GM23338 (cell line): ENCODE measurements around the gene QRFP.

Source experiments
- CREB1 ChIP-seq: fragments of 250-450 bp; sonication (Bioruptor Pico); IDR thresholded peaks from 2 replicates; pipeline ENCODE4 v1.5.0; 2020; ENCODE audit warnings: low read depth, mild to moderate bottlenecking, moderate library complexity
- CTCF ChIP-seq, 2 experiments: fragments of 200-600 bp in 1 of 2; sonication (generic) in 1 of 2; conservative IDR thresholded peaks; 2 replicates each; pipeline versions ENCODE4 v1.5.1 to v1.6.1; 2016 to 2017; ENCODE audit warnings: antibody characterized with exemption in 2 of 2, low read depth in 2 of 2, mild to moderate bottlenecking in 2 of 2, moderate library complexity in 1 of 2
- EZH2 ChIP-seq: fragments of 200-600 bp; sonication (generic); IDR thresholded peaks from one replicate; pipeline ENCODE4 v1.8.0; 2017; ENCODE audit warnings: antibody characterized with exemption, mild to moderate bottlenecking, low read depth; ENCODE audit not compliant: unreplicated experiment
- EZH2phosphoT487 ChIP-seq: fragments of 200-600 bp; sonication (generic); IDR thresholded peaks from one replicate; pipeline ENCODE4 v1.8.1; 2018; ENCODE audit warnings: antibody characterized with exemption; ENCODE audit not compliant: unreplicated experiment
- JUNB ChIP-seq: IDR thresholded peaks from one replicate; pipeline ENCODE4 v1.6.1; 2016; ENCODE audit warnings: antibody characterized with exemption; ENCODE audit not compliant: unreplicated experiment
- NANOG ChIP-seq: IDR thresholded peaks from 2 replicates; pipeline ENCODE4 v1.6.1; 2016; ENCODE audit warnings: antibody characterized with exemption, borderline replicate concordance
- POLR2AphosphoS5 ChIP-seq: IDR thresholded peaks from 2 replicates; pipeline ENCODE4 v1.6.1; 2016; ENCODE audit warnings: antibody characterized with exemption, low read depth
- REST ChIP-seq: IDR thresholded peaks from one replicate; pipeline ENCODE4 v1.6.1; 2018; ENCODE audit warnings: antibody characterized with exemption; ENCODE audit not compliant: unreplicated experiment
- STAT1 ChIP-seq: IDR thresholded peaks from one replicate; pipeline ENCODE4 v1.6.1; 2016; ENCODE audit warnings: antibody characterized with exemption; ENCODE audit not compliant: unreplicated experiment
- ZNF114 ChIP-seq: fragments of 250-450 bp; sonication (Bioruptor Pico); IDR thresholded peaks from 2 replicates; pipeline ENCODE4 v1.5.0; 2020; ENCODE audit warnings: mild to moderate bottlenecking, moderate library complexity

- TF ChIP-seq POLR2AphosphoS5 (no peak), REST (no peak), EZH2 (no peak), CREB1 (no peak), CTCF (conservative IDR thresholded peaks at IDR 0.05; ENCODE audit: low read depth in 2 of 2) (no peak), EZH2phosphoT487 (no peak), NANOG (no peak), JUNB (no peak), STAT1 (no peak), ZNF114 (CRISPR knock-in tag) (no peak)
Measured at GRCh38 chr9:130920762-130921299, 24.2 kb upstream of the QRFP start.
